HG02938 (cell line): Measurements from ENCODE around the gene IL1RAPL1.

Experiments used
- ATAC-seq: cut with Tn5 transposase; IDR thresholded peaks from one replicate; pipeline ENCODE4 v1.9.1; 2021; ENCODE audit warnings: mild to moderate bottlenecking, moderate library complexity; ENCODE audit not compliant: unreplicated experiment

Gene IL1RAPL1

DNA sequence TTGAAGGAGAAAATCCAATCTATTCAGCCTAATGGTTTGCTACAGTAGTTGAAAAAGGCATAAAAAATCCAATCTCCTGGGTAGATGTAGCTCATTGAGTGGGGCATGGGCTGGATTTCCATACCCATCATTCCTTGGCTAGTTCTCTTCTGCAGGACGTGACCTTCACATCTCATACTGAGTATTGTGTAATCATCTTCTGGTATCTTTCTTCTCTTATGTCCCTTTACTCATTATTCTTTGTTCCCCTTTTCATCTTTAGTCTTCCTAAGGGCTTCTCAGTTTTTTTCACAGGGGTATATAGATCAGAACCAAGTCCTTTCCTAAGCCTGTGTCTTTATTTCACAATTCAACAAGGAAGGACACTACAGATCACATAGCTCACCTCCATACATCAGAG, 900.5 kb downstream of the IL1RAPL1 start:
- ATAC-seq, result no peak

DNA sequence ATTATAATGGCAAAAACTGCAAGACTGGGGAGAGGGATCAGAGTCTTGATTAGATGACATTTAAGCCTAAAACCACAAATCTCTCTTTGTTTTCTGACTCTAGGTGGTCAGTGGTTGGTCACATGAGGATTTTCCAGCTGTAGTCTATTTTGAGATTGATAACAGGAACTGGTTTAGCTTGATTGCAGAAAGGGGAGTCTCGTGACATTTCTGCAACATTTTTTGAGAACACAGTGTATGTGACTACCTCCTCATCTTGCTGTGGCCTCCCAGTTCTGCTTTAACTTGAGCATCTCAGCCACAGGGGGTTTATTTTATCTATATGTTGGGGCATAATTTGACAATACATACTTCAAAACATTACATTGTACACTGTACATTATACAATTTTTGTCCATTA, 901.7 kb downstream of the IL1RAPL1 start:
- ATAC-seq, result peak; percentile 58

- ATAC-seq, result no peak
These were observed 903.4 kb downstream of the IL1RAPL1 start for GRCh38 chrX:29490606-29491005.

DNA sequence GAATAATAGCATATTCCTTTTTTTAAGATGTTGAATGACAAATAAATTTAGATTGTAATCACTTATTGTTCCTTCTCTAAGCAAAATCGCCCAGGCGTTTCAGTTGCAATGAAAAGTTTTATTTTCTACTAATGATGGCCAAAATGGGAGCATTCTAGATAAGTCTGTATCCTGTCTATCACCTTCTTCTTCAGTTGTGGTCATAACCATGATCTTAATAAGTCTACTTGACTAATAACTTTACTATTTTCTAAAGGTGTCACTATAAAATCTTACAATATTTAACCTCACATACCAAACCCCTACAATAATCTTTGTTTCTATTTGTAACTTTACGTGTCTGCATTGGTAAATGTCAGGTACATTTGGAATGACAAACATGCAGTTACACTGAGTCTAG, 904.4 kb downstream of the IL1RAPL1 start:
- ATAC-seq, result no peak

- no peak for ATAC-seq
These were observed 909.5 kb downstream of the IL1RAPL1 start for GRCh38 chrX:29496636-29497180.

DNA sequence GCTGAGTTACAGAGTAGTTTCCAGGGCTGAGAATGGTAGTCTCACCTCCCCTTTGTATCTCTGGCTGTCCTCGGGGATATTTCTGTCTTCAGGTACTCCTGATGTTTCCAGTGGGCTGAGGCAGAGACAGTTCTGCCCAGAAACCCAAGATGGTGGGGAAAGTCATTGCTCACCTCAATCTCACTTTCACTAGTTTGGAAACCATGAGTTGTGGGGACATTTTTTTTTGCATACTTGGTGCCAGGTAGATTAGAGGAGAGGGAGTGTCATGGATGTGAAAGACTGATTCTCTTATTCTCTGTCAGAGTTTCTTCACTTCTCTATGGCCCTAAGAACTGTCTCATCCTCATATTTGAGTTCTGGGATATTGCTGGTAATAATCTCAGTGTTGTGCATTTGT, 919.5 kb downstream of the IL1RAPL1 start:
- ATAC-seq, result no peak

- no peak for ATAC-seq
These were observed 930.9 kb downstream of the IL1RAPL1 start for GRCh38 chrX:29518100-29518499.

- peak; percentile 70 for ATAC-seq
These were observed 941.0 kb downstream of the IL1RAPL1 start for GRCh38 chrX:29528281-29528680.

- no peak for ATAC-seq
These were observed 943.3 kb downstream of the IL1RAPL1 start for GRCh38 chrX:29530501-29530900.

DNA sequence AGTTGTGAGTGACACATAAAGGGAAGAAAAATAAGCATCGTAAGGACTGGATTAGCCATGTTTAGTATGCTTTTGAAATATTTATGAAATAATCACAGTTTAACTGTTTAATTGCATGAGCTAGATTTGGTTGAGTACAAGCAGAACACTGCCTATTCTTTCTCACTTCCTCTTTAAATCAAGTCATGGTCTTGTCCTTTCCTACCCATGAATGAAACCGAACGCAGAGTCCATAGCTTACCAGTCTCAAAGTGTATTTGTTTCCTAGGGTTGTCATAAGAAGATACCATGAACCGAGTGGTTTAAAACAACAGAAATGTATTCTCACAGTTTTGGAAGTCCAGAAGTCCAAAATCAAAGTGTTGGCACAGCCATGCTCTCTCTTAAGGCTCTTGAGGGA, 944.1 kb downstream of the IL1RAPL1 start:
- ATAC-seq, result peak; percentile 87

GRCh38 chrX:29535212-29536162, 948.2 kb downstream of the IL1RAPL1 start:
- ATAC-seq, result no peak

- ATAC-seq, result no peak
These were observed 953.8 kb downstream of the IL1RAPL1 start for GRCh38 chrX:29541038-29541437.

- no peak for ATAC-seq
These were observed 954.9 kb downstream of the IL1RAPL1 start for GRCh38 chrX:29542152-29542551.

GRCh38 chrX:29545878-29546277, 958.6 kb downstream of the IL1RAPL1 start:
- no peak for ATAC-seq

GRCh38 chrX:29547877-29548276, 960.6 kb downstream of the IL1RAPL1 start:
- no peak for ATAC-seq

DNA sequence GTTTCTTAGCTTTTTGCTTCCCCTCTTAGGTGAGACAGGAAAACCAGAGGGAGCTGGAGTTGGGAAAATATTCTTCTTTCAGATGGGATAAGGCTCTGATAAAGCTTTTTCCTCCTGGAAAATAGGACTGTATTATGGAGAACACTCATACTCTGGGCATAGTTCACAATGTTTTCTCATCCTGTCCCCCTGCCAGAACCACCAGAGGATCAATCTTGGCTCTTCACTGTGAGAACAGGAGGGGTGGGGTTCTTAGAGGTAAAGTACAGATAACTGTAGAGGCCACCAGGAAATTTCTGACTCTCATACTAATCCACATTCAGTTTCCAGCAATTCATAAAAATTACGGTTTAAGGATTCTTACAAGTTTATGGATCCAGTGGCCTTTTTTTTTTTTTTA, 966.3 kb downstream of the IL1RAPL1 start:
- ATAC-seq, result no peak

DNA sequence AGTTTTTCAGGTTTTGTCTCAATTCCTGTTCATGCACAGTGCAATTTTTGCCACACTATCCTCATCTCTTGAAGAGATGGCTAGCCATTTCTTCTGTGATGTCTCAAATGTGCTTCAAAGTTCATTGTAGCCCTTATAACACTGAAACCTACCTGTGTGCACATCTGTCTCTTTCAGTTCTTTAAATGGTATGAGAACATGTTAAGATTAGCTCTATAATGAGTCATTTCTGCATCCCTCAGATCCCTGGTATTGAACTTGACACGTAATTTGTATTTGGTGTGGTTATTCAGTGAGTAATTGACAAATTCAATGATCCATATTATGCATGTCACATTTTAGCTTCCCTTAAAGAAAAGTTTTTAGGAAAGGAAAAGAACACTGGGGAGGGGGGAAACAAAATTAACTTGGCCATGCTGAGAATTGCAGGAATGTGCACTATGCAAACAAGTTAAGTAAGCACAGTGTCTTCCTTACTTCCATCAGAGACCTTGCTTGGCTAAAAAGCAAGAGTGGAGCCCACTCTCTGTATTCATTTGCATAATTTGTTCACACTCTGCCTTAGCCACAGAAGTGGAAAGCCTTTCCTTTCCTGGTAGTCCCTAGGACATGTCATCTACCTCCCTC, 968.3 kb downstream of the IL1RAPL1 start:
- ATAC-seq, result peak; percentile 97

- no peak for ATAC-seq
These were observed 972.8 kb downstream of the IL1RAPL1 start for GRCh38 chrX:29560065-29560464.

- ATAC-seq, result no peak
These were observed 974.2 kb downstream of the IL1RAPL1 start for GRCh38 chrX:29561417-29561816.

DNA sequence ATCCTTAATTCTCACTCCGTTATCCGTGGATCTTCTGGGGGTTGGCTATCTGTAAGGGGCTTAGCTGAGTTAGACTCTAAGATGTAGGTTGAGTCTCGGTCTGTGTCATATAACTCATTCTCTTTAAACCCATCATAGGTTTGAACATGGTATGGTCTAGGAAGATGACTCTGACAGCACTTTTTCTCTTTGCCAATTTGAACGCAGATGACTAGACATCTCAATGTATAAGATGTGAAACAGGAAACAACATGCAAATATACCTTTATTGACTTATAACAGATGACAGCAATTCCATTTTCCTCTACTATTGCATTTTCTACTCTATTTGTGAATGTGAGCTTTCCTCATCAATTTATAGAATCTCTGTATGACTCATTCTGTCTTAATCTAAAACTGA, 993.3 kb downstream of the IL1RAPL1 start:
- no peak for ATAC-seq

GRCh38 chrX:29581223-29581622, 994.0 kb downstream of the IL1RAPL1 start:
- no peak for ATAC-seq

DNA sequence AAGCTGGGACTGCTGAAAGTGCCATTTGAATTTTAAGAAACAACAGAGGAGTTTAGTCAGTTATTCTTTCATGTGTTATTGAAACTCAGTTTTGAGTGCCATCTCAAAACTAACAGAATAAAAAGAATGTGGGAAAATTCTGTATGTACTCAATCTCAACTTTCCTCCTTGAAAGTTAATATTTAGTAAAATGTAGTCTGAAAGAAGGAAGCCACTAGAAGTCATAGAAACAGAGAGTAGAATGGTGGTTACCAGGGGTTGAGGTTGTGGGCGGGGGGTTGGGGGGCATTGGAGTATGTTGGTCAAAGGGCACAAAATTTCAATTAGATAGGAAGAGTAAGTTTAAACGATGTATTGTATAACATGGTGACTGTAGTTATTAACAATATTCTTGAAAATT, 999.9 kb downstream of the IL1RAPL1 start:
- no peak for ATAC-seq
